ENCODE results near the gene COPS6. TPM values are rescaled to one million over a fixed set of nuclear protein-coding genes. Genes with fewer than 3 reads are reported as not detected.

Gene COPS6
- total RNA-seq, 1 donor from 2014 or later: 77.4 TPM

- Mint-ChIP-seq H3K9me3 (ENCODE audit: unreplicated experiment) (peaks cover 5% of the 10 kb centered on the region), H3K4me3 (ENCODE audit: unreplicated experiment) (peak within 1 kb of the TSS; percentile 95), H3K4me1 (ENCODE audit: low read depth, unreplicated experiment) (peaks cover 11% of the 10 kb centered on the region), H3K27ac (ENCODE audit: unreplicated experiment) (peak within 1 kb of the TSS; percentile 96), H3K27me3 (ENCODE audit: unreplicated experiment) (no peaks in the 10 kb centered on the region), H3K36me3 (ENCODE audit: unreplicated experiment) (peaks cover 4% of the 10 kb centered on the region)
- DNase-seq: peak; percentile 92
- no peak for TF ChIP-seq CTCF (IDR thresholded peaks at IDR 0.05; ENCODE audit: partially characterized antibody, unreplicated experiment)
Measured at GRCh38 chr7:100049441-100050291, 39.1 kb upstream of the COPS6 start, which contains the start of gene ZSCAN21. TSS of gene ZSCAN21 (plus strand) at chr7:100049774. CDS start at chr7:100057007, 7,233 bp downstream.

- Mint-ChIP-seq H3K4me3 (ENCODE audit: unreplicated experiment) (peak overlapping the region; percentile 53), H3K9me3 (ENCODE audit: unreplicated experiment) (peaks cover 5% of the 10 kb centered on the region), H3K27me3 (ENCODE audit: unreplicated experiment) (no peaks in the 10 kb centered on the region), H3K27ac (ENCODE audit: unreplicated experiment) (peak overlapping the region; percentile 20), H3K4me1 (ENCODE audit: low read depth, unreplicated experiment) (peaks cover 11% of the 10 kb centered on the region), H3K36me3 (ENCODE audit: unreplicated experiment) (peaks cover 4% of the 10 kb centered on the region)
- no peak for TF ChIP-seq CTCF (IDR thresholded peaks at IDR 0.05; ENCODE audit: partially characterized antibody, unreplicated experiment)
- no peak for DNase-seq
Measured at GRCh38 chr7:100051611-100052010, 37.2 kb upstream of the COPS6 start.

GRCh38 chr7:100053215-100053614 is 35.6 kb upstream of the COPS6 start:
- Mint-ChIP-seq H3K4me1 (ENCODE audit: low read depth, unreplicated experiment) (peaks cover 11% of the 10 kb centered on the region), H3K9me3 (ENCODE audit: unreplicated experiment) (peaks cover 5% of the 10 kb centered on the region), H3K4me3 (ENCODE audit: unreplicated experiment) (peak overlapping the region; percentile 46), H3K36me3 (ENCODE audit: unreplicated experiment) (peaks cover 4% of the 10 kb centered on the region), H3K27me3 (ENCODE audit: unreplicated experiment) (no peaks in the 10 kb centered on the region), H3K27ac (ENCODE audit: unreplicated experiment) (peak overlapping the region; percentile 64)
- peak; percentile 24 for DNase-seq
- TF ChIP-seq CTCF (IDR thresholded peaks at IDR 0.05; ENCODE audit: partially characterized antibody, unreplicated experiment): no peak

GRCh38 chr7:100057006-100057405 is 31.8 kb upstream of the COPS6 start:
- no peak overlapping the region for H3K4me3 Mint-ChIP-seq (ENCODE audit: unreplicated experiment)
- peaks cover 4% of the 10 kb centered on the region for H3K9me3 Mint-ChIP-seq (ENCODE audit: unreplicated experiment)
- H3K27me3 Mint-ChIP-seq (ENCODE audit: unreplicated experiment): peaks cover 5% of the 10 kb centered on the region
- no peak for TF ChIP-seq CTCF (IDR thresholded peaks at IDR 0.05; ENCODE audit: partially characterized antibody, unreplicated experiment)
- H3K4me1 Mint-ChIP-seq (ENCODE audit: low read depth, unreplicated experiment): peaks cover 11% of the 10 kb centered on the region
- H3K36me3 Mint-ChIP-seq (ENCODE audit: unreplicated experiment): peaks cover 8% of the 10 kb centered on the region
- DNase-seq: no peak
- no peak overlapping the region for H3K27ac Mint-ChIP-seq (ENCODE audit: unreplicated experiment)

- Mint-ChIP-seq H3K4me3 (ENCODE audit: unreplicated experiment) (no peak overlapping the region), H3K9me3 (ENCODE audit: unreplicated experiment) (peaks cover 3% of the 10 kb centered on the region), H3K27ac (ENCODE audit: unreplicated experiment) (no peak overlapping the region), H3K36me3 (ENCODE audit: unreplicated experiment) (peaks cover 9% of the 10 kb centered on the region), H3K4me1 (ENCODE audit: low read depth, unreplicated experiment) (peaks cover 5% of the 10 kb centered on the region), H3K27me3 (ENCODE audit: unreplicated experiment) (peaks cover 7% of the 10 kb centered on the region)
- no peak for TF ChIP-seq CTCF (IDR thresholded peaks at IDR 0.05; ENCODE audit: partially characterized antibody, unreplicated experiment)
- no peak for DNase-seq
Measured at GRCh38 chr7:100059251-100059739, 29.5 kb upstream of the COPS6 start.
